Neural cell (in vitro differentiated cells): ENCODE results near the gene YWHAQ.

Experiments used
- CTCF ChIP-seq: fragments of 450-650 bp; IDR thresholded peaks from 2 replicates; pipeline ENCODE4 v1.5.1; 2014; ENCODE audit warnings: antibody characterized with exemption, mild to moderate bottlenecking, moderate library complexity; ENCODE audit not compliant: poor library complexity, severe bottlenecking
- EP300 ChIP-seq: fragments of 450-650 bp; conservative IDR thresholded peaks from 2 replicates; pipeline ENCODE4 v1.6.1; 2014; ENCODE audit warnings: antibody characterized with exemption, mild to moderate bottlenecking, moderate library complexity; ENCODE audit not compliant: poor library complexity, severe bottlenecking
- REST ChIP-seq: IDR thresholded peaks from 2 replicates; pipeline ENCODE4 v1.6.1; 2012; ENCODE audit warnings: borderline replicate concordance

- TF ChIP-seq CTCF: no peak
- TF ChIP-seq REST: no peak
- TF ChIP-seq EP300: no peak
Observed at GRCh38 chr2:9658972-9659371, 28.2 kb upstream of the YWHAQ start.
